ENCODE measurements around the gene ATP2B3. TPM values are rescaled to one million over a fixed set of nuclear protein-coding genes. Genes with fewer than 3 reads are reported as not detected.

ATP2B3 gene
- total RNA-seq, 2 donors from 2014 or later, result 0.68 to 0.85 TPM

- TF ChIP-seq CTCF (IDR thresholded peaks at IDR 0.05), result no peak
- Histone ChIP-seq H3K27ac (no peak overlapping the region), H3K27me3 (replicated peaks; ENCODE audit: insufficient read depth) (no peaks in the 10 kb centered on the region), H3K36me3 (no peaks in the 10 kb centered on the region), H3K4me1 (ENCODE audit: control insufficient read depth in 1 of 2, low read depth in 2 of 2) (peaks cover 0 to 22% of the 10 kb centered on the region in 2 donors), H3K9me3 (no peaks in the 10 kb centered on the region), H3K4me3 (no peak overlapping the region)
- DNase-seq (ENCODE audit: low spot score) (no peak), ATAC-seq (ENCODE audit: insufficient number of reproducible peaks, low FRiP score, low read depth) (no peak)
These were observed 78.7 kb downstream of the ATP2B3 start for GRCh38 chrX:153595859-153596857.

GRCh38 chrX:153596981-153597750, 79.7 kb downstream of the ATP2B3 start:
- no peak overlapping the region for H3K4me3 ChIP-seq
- H3K36me3 ChIP-seq, result no peaks in the 10 kb centered on the region
- no peaks in the 10 kb centered on the region for H3K9me3 ChIP-seq
- no peak for TF ChIP-seq CTCF (IDR thresholded peaks at IDR 0.05)
- no peaks in the 10 kb centered on the region for H3K27me3 ChIP-seq (replicated peaks; ENCODE audit: insufficient read depth)
- peaks cover 0 to 22% of the 10 kb centered on the region in 2 donors for H3K4me1 ChIP-seq (ENCODE audit: control insufficient read depth in 1 of 2, low read depth in 2 of 2)
- H3K27ac ChIP-seq, result no peak overlapping the region
- no peak for ATAC-seq (ENCODE audit: insufficient number of reproducible peaks, low FRiP score, low read depth)
- DNase-seq (ENCODE audit: low spot score), result no peak

DNA sequence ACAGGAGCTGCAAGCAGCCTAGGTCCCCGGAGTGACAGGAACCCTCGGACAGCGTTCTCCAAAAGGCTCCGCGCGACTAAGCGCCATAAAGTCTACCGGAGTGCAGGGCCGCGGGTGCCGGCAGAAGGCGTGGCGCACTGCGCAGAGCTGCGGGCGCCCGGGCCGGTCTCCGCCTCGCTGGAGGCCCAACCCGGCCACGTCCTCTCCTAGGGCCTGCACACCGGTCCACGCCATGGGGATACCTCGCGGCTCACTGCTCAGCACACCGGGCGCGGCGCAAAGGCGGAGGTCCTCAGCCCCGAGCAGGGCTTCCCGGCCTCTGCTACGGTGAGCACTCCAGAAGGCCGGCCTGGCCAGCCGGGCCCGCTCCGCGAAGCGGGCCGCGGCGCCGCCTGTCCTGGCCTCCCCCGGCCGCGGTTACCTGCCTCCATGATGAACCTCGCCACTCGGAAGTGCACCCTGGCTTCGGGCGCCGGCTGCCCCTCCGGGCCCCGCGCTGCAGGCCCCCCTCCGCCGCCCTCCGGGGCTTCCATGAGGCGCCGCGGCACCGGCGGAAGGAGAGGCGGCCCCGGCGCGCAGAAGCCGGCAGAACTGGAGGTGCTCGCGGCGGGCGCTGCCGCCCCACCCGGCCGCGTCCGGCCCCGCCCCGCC, 81.2 kb downstream of the ATP2B3 start, which contains the start of gene CCNQ:
Gene CCNQ, minus strand, starts transcription at position 599 of the 651 bp plus-strand sequence. Its CDS starts 66 bp downstream, at position 533.
- DNase-seq (ENCODE audit: low spot score) (no peak), ATAC-seq (ENCODE audit: insufficient number of reproducible peaks, low FRiP score, low read depth) (peak; percentile 30)

GRCh38 chrX:153599192-153600031, 82.0 kb downstream of the ATP2B3 start:
- no peaks in the 10 kb centered on the region for H3K36me3 ChIP-seq
- H3K4me1 ChIP-seq (ENCODE audit: control insufficient read depth in 1 of 2, low read depth in 2 of 2), result peaks cover 0 to 17% of the 10 kb centered on the region in 2 donors
- no peak overlapping the region for H3K27ac ChIP-seq
- peak; percentile 23 for DNase-seq (ENCODE audit: low spot score)
- no peak for TF ChIP-seq CTCF (IDR thresholded peaks at IDR 0.05)
- peak overlapping the region; percentile 81 for H3K4me3 ChIP-seq
- H3K9me3 ChIP-seq, result no peaks in the 10 kb centered on the region
- no peaks in the 10 kb centered on the region for H3K27me3 ChIP-seq (replicated peaks; ENCODE audit: insufficient read depth)
- peak; percentile 83 for ATAC-seq (ENCODE audit: insufficient number of reproducible peaks, low FRiP score, low read depth)

More for the DNA sequence above, 81.2 kb downstream of the ATP2B3 start, which contains the start of gene CCNQ:
- TF ChIP-seq CTCF (IDR thresholded peaks at IDR 0.05), result no peak
- H3K4me1 ChIP-seq (ENCODE audit: control insufficient read depth in 1 of 2, low read depth in 2 of 2), result peaks cover 0 to 17% of the 10 kb centered on the region in 2 donors
- H3K27ac ChIP-seq, result peak within 1 kb of the TSS in 1 of 2 donors; percentile 49
- H3K27me3 ChIP-seq (replicated peaks; ENCODE audit: insufficient read depth), result no peaks in the 10 kb centered on the region
- H3K36me3 ChIP-seq, result no peaks in the 10 kb centered on the region
- no peaks in the 10 kb centered on the region for H3K9me3 ChIP-seq
- peak within 1 kb of the TSS; percentile 81 for H3K4me3 ChIP-seq

All from thoracic aorta (tissue), 2 donors.